ENCODE data around the gene TRMT61A. TPM values are rescaled to one million over a fixed set of nuclear protein-coding genes. Genes with fewer than 3 reads are reported as not detected.

Gene TRMT61A
- total and polyA plus RNA-seq, 9 of the 15 experiments (the other 6 are each of a cell fraction or from before 2014, with no cell fraction given), result 0.10 to 24.8 (median 5.1) TPM

GRCh38 chr14:103536693-103537092 lies 7.7 kb downstream of the TRMT61A start:
- 0 out of 4 replicates have a peak overlapping the region, but pooled peaks of 1 of the 2 experiments have one; percentile 26 for H3K9ac ChIP-seq (ENCODE audit: insufficient read depth in 1 of 2, low read depth in 2 of 2, low read length in 2 of 2)
- no peak overlapping the region for H3K27ac ChIP-seq (ENCODE audit: extremely low read depth, low read depth, low read length)
- DNase-seq (ENCODE audit: extremely low read depth in 1 of 4, low spot score in 3 of 4) (no peak), FAIRE-seq (no peak), ATAC-seq (no peak; the same call in 2 of the 3 replicates)
- no peaks in the 10 kb centered on the region for H4K20me1 ChIP-seq (replicated peaks; ENCODE audit: control insufficient read depth, insufficient read depth, low read length)
- peaks cover 34% of the 10 kb centered on the region; the same call in 1 of the 3 replicates for H3K36me3 ChIP-seq (ENCODE audit: control insufficient read depth, insufficient read depth, low read length)
- in situ Hi-C loops (cut with MboI), result loop anchor here (10.0 kb wide), 1 partner anchor 452 kb away; the partner anchor contains the start of gene LBHD2
- no peaks in the 10 kb centered on the region for H3K9me1 ChIP-seq (ENCODE audit: control insufficient read depth, insufficient read depth, low read length)
- H3K27me3 ChIP-seq (ENCODE audit: control insufficient read depth in 2 of 2, insufficient read depth in 2 of 2, low read length in 2 of 2), result no peaks in the 10 kb centered on the region
- TF ChIP-seq ZNF655 (CRISPR knock-in tag; IDR thresholded peaks at IDR 0.05) (no peak), PCBP1 (IDR thresholded peaks at IDR 0.05; ENCODE audit: low read depth, low read length, poor library complexity, severe bottlenecking) (no peak), CREBBP (IDR thresholded peaks at IDR 0.05; ENCODE audit: low read depth, low read length) (no peak), BCLAF1 (IDR thresholded peaks at IDR 0.05; ENCODE audit: borderline replicate concordance in 1 of 2, control insufficient read depth in 1 of 2, low read depth in 2 of 2, low read length in 1 of 2) (no peak), ZNF3 (CRISPR knock-in tag; IDR thresholded peaks at IDR 0.05) (no peak), LEF1 (IDR thresholded peaks at IDR 0.05) (no peak), CHD1 (IDR thresholded peaks at IDR 0.05; ENCODE audit: low read length) (no peak), ZFX (CRISPR knock-in tag; IDR thresholded peaks at IDR 0.05) (no peak), RBM17 (IDR thresholded peaks at IDR 0.05; ENCODE audit: borderline replicate concordance, low read depth, low read length) (no peak), USF1 (CRISPR knock-in tag; IDR thresholded peaks at IDR 0.05) (no peak), ATF4 (CRISPR knock-in tag; IDR thresholded peaks at IDR 0.05) (no peak), NFXL1 (CRISPR knock-in tag; IDR thresholded peaks at IDR 0.05) (no peak), SUPT5H (IDR thresholded peaks at IDR 0.05) (no peak)
- no peak overlapping the region for H3K4me3 ChIP-seq
- H2AFZ ChIP-seq (ENCODE audit: low read depth, low read length), result no peak overlapping the region
- peaks cover 0 to 81% of the 10 kb centered on the region in 2 experiments; a peak in 2 of 5 replicates for H3K4me1 ChIP-seq (replicated peaks in 1 of 2; ENCODE audit: control insufficient read depth in 2 of 2, insufficient read depth in 2 of 2, low read length in 2 of 2)
- no TSS peak for BruUV-seq (replicated peaks)
- no peak overlapping the region for H3K4me2 ChIP-seq (ENCODE audit: insufficient read depth, low read length)
- WGBS (ENCODE audit: insufficient coverage, low coverage, missing lambda C conversion rate), result 61% methylated on average over 7 of the region's 9 CpGs
- no peaks in the 10 kb centered on the region for H3K9me3 ChIP-seq (replicated peaks; ENCODE audit: control insufficient read depth, insufficient read depth, low read depth, low read length)
- no peaks in the 10 kb centered on the region for H3K79me2 ChIP-seq (ENCODE audit: control insufficient read depth, insufficient read depth, low read length)
- CTCF ChIA-PET (ENCODE audit: low intra/inter-chr PET ratio), result no interaction called here
- POLR2A ChIA-PET, result interaction anchor here (0.6 to 2.0 kb wide), 6 partner anchors 9 to 199 kb away, joined by 3 to 5 read pairs (median 4); partner anchors contain the start of genes BAG5 and CKB
- intact Hi-C loops (cut with micrococcal nuclease), result no loop called here

Data from K562 (cell line).